GM18868 (cell line): Measurements from ENCODE around the gene C1QA.

Experiments
- ATAC-seq: cut with Tn5 transposase; IDR thresholded peaks from one replicate; pipeline ENCODE4 v1.9.1; 2021; ENCODE audit warnings: mild to moderate bottlenecking, moderate library complexity; ENCODE audit not compliant: unreplicated experiment

C1QA gene, protein sequence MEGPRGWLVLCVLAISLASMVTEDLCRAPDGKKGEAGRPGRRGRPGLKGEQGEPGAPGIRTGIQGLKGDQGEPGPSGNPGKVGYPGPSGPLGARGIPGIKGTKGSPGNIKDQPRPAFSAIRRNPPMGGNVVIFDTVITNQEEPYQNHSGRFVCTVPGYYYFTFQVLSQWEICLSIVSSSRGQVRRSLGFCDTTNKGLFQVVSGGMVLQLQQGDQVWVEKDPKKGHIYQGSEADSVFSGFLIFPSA

DNA sequence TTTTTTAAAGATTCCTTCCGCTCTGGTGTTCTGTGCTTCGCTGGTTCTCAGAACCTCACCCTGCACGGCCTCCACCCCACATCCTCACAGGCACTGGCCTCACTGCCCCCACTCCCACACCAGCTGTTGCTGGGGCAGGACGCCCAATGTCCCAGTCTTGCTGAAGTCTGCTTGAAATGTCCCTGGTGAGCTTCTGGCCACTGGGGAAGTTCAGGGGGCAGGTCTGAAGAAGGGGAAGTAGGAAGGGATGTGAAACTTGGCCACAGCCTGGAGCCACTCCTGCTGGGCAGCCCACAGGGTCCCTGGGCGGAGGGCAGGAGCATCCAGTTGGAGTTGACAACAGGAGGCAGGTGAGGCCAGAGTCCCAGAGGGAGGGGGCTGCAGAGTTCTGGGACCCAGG, at the start of gene C1QA:
C1QA (plus strand) TSS at position 276 of the 400 bp plus-strand sequence. CDS start 989 bp downstream, outside the sequence.
- ATAC-seq = no peak

DNA sequence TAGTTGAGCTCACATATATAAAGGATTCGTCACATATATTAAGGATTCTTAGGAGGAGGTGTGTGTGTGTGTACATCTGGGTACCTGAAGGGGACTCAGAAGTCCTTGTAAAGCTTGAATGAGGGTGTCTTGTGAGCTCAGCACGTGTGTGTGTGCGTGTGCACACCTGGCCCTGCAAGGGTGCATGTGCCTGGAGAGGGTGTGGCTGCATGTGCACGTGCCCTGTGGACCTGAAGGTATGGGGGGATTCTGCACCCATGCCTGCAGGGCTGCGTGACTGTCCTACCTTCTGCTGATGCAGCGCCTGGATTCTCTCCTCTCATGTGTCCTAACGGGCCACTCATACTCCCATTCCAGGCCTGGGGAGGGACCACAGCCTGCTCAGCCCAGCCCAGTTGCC, 49.2 kb upstream of the C1QA start:
- no peak for ATAC-seq

DNA sequence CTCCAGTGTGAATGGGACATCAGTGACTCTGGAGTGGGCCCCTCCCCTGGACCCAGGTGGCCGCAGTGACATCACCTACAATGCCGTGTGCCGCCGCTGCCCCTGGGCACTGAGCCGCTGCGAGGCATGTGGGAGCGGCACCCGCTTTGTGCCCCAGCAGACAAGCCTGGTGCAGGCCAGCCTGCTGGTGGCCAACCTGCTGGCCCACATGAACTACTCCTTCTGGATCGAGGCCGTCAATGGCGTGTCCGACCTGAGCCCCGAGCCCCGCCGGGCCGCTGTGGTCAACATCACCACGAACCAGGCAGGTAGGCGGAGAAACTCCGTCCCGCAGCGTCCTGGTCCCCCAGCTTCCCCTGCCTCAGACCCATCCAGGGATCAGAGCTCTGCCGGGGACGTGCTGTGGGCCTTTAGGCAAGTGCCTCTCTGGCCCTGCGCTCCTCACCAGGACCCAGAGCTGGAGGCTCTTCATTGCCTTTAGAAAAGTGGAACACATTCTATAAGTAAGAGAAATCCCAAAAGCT, 47.5 kb upstream of the C1QA start:
- no peak for ATAC-seq

DNA sequence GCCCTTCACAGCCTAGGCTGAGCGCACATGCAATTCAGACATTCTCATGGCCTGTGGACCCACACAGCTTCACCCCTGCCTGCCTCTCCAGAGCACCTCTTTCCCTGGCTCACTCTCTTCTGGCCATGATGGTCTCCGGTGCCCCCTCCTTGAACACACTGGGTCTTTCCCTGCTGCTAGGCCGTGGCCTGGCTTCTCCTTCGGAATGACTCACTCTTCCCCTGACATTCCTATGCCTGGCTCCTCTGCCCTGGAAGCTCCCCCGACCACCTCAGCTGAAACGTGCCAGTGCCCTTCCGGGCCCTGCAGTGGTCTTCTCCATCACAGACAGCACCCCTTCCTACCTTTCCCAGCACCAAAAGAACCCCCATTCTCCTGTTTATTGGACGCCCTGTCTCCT, 44.9 kb upstream of the C1QA start:
- ATAC-seq = no peak

DNA sequence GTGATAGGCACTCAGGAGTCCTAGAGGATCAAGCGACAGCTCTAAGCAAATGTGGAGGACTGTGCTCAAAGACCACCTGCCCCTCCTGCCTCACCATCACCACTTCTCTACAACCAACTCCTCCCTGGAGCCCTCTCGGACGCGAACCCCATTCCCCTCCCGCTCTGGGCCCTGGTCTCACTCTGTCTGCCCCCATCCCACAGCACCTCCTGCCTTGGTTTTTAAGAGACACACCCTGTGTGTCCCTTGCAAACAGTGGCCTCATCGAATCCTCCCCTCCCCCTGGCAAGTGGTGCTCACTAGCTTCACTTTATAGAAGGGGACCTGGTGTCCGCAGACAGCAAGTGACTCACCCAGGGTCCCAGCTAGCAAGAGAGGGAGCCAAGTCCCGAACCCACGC, 44.4 kb upstream of the C1QA start:
- ATAC-seq = no peak

DNA sequence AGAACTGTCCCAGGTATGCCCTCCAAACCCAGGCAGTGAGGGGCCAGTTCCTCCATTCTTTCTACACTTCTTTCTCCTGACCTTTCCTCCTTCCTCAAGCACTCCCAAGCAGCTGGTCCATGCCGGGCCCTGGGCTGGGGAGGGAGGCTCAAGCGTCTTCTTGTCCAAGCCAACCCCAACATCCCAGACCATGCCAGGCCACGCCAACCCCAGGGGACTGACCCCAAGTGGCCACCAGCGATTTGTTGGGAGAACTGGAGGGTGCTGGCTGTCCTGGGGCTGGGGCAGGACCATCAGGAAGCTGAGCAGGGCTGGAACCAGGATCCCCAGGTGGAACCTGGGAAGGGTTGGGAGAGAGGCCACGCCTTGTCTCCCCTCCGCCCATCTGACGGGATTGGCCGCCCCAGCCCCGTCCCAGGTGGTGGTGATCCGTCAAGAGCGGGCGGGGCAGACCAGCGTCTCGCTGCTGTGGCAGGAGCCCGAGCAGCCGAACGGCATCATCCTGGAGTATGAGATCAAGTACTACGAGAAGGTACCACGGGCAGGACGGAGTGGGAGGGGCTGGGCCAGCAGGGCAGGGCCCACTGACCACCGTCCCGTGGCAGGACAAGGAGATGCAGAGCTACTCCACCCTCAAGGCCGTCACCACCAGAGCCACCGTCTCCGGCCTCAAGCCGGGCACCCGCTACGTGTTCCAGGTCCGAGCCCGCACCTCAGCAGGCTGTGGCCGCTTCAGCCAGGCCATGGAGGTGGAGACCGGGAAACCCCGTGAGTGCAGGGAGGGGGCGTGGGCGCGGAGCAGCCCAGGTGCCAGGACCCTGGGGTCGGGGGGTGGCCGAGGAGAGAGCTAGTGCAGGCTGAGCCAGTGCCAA, 43.3 kb upstream of the C1QA start:
- ATAC-seq = no peak

DNA sequence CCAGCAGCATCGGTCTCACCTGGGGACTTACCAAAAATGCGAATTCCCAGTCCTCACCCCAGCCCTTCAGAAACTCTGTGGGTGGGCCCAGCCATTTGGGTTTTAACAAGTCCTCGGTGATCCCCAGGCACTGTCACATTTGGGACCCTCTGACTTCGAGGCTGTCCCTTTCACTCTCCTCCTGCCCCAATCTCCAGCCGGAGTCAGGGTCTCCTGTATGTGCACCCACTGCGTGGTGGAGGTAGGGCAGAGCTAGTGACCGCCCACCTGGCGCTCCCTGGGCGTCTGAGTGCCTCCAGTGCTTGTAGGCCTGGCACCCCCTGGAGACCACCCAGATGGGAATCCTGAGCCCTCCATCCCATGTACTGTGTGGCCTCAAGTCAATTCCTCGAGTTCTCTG, 42.0 kb upstream of the C1QA start:
- no peak for ATAC-seq

DNA sequence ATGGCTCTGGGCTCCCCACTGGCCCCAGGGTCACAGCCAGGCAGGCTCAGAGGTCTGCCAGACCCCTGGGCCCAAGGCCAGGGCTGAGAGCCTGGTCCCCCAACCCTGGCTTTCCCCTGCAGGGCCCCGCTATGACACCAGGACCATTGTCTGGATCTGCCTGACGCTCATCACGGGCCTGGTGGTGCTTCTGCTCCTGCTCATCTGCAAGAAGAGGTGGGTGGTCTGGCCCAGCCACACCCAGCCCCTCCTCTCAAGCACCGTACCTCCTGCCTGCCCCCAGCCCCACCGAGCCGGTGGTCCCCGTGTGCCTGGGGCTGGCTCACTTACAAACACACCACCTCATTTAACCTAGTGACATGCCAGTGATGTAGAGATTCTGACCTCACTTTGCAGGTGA, 41.3 kb upstream of the C1QA start:
- ATAC-seq = no peak

DNA sequence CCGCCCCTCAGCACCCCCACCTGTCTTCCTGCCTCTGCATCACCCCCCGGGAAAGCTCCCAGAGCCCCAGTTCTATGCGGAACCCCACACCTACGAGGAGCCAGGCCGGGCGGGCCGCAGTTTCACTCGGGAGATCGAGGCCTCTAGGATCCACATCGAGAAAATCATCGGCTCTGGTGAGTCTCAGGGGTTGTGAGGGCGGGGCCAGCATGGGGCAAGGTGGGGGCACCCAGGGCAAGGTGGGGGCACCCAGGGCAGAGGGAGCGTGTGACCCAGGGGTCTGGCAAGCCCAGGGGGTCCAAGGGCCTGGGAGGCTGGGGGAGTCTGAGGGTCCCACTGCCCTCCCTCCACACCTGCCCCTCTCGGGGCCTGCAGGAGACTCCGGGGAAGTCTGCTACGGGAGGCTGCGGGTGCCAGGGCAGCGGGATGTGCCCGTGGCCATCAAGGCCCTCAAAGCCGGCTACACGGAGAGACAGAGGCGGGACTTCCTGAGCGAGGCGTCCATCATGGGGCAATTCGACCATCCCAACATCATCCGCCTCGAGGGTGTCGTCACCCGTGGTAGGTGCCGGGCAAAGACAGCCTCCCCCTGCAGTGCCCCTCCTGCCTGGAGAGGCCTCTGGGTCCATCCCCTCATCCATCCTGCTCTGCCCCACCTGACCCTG, 39.0 kb upstream of the C1QA start:
- no peak for ATAC-seq

DNA sequence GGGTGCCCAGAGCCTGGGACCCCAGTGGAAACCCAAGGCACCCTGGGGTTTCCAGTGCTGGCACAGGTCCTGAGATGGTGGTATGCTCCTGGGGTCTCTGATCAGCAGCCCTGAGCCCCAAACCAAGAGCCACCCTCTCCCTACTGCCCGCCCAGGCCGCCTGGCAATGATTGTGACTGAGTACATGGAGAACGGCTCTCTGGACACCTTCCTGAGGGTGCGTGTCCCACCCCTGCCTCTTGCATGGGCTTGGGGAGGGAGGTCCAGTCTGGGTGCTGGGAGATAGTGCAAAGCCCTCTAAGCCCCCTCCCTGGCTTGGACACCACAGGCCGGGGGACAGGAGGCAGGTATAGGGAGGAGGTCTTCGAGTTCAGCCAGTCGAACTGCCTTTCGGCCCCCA, 38.4 kb upstream of the C1QA start:
- ATAC-seq = no peak

DNA sequence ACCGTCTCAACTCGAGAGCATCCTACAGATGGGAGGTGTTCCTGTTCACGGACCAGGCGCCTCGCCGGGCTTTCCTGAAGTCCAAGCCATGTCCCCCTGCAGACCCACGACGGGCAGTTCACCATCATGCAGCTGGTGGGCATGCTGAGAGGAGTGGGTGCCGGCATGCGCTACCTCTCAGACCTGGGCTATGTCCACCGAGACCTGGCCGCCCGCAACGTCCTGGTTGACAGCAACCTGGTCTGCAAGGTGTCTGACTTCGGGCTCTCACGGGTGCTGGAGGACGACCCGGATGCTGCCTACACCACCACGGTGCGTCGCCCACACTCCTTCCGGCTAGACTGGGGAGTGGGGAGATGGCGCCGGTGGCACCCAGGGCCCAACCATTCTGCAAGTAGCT, 37.7 kb upstream of the C1QA start:
- ATAC-seq = no peak

DNA sequence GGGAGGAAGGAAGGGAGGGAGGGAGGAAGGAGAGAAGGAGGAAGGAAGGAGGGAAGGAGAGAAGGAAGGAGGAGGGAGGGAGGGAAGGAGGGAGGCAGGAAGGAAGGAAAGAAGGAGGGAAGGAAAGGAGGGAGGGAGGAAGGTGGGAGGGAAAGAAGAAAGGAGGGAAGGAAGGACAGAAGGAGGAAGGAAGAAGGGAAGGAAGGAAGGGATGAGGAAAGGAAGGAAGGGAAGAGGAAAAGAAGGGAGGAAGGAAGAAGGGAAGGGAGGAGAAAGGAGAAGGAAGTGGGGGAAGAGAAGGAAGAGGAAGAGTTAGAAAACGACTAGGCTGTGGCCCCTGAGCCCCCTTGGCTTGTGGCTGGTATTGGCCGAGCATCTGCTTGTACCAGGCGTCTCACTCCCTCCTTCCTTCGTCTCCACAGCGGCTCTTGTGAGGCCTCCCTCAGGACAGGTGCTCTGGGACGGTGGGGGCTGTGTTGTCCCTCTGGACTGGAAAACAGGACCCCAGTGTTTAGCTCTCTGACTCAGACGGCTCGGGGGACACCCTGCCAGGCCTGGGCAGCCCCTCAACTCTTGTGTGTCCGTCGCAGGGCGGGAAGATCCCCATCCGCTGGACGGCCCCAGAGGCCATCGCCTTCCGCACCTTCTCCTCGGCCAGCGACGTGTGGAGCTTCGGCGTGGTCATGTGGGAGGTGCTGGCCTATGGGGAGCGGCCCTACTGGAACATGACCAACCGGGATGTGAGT, 36.2 kb upstream of the C1QA start:
- ATAC-seq = no peak

DNA sequence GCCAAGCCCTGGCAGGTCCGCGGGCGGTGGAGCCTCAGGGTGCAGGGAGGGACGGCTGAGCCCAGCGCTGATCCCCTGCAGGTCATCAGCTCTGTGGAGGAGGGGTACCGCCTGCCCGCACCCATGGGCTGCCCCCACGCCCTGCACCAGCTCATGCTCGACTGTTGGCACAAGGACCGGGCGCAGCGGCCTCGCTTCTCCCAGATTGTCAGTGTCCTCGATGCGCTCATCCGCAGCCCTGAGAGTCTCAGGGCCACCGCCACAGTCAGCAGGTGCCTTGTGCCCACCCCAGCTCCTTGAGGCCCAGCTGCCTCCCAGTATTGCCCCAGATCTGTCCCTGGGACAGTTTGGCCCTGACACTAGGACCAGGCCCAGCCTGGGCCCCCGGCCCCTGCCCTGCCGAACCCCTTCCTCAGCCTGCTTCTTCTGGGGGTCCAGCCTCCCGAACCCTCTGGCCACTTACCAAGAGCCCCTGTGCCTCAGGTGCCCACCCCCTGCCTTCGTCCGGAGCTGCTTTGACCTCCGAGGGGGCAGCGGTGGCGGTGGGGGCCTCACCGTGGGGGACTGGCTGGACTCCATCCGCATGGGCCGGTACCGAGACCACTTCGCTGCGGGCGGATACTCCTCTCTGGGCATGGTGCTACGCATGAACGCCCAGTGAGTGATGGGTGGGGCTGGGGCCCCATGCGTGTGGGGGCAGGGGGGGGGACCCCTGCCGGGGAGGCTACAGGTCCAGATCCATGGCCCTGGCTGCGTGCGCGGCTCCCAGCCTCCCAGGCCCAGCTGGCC, 35.4 kb upstream of the C1QA start:
- no peak for ATAC-seq

DNA sequence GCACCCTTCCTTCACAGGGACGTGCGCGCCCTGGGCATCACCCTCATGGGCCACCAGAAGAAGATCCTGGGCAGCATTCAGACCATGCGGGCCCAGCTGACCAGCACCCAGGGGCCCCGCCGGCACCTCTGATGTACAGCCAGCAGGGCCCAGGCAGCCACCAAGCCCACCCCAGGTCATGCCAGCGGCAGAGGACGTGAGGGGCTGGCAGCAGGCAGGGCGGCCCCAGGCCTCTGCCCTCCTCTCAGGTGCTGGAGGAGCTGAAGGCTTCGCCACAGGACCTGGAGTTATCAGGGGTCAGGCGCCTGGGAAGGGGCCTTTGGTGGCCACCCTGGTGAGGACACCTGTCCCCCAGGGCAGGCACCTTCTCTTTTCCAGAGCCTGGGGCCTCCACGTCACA, 34.8 kb upstream of the C1QA start:
- ATAC-seq = no peak

DNA sequence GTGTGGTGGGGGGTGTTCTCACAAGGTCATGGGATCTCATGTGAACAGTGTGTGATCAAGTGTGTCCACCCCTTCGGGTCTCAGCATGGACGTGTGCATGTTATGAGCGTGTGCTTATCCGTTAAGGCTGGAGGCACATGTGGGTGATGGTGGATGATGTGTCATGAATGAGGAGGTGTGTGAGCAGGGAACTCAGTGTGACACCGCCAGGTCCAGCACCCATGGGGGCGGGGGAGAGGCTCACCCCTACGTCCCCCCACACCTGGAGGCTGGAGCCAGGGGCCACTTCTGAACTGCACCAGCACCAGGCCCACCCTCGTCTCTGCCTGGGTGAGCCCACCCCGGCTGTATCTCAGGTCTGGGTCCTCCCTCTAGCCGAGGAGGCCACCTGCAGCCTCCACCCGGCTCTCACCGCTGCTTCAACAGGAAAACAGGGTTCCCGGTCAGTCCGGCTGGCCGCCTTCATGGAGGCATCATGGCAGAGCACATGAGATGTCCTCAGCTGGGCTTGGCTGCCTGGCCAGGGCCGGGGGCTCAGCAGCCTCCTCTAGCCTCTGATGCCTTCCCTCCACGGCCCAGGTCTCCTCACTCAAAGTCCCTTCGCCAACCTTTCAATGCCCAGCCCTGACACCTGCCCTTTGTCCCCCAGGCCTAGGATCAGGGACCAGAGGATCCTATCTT, 34.2 kb upstream of the C1QA start:
- no peak for ATAC-seq

DNA sequence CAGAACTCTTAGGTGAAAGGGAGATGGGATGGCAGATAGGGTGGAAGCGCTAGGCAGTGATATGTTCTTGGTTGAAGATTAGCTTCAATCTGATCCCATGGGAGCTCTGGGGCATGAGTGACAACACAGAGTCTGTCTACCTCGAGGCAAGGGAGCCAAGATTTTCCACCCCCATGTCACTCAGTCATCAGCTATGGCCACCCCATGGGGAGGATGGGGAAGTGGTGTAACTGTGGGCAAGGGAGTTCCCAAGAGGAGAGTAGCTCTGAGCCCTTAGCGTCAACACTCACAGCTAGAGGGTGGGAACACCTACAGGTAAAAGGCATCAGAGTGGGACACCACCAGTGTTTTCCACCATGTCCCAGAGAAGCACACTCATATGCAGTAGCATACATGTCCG, 30.3 kb upstream of the C1QA start:
- no peak for ATAC-seq

DNA sequence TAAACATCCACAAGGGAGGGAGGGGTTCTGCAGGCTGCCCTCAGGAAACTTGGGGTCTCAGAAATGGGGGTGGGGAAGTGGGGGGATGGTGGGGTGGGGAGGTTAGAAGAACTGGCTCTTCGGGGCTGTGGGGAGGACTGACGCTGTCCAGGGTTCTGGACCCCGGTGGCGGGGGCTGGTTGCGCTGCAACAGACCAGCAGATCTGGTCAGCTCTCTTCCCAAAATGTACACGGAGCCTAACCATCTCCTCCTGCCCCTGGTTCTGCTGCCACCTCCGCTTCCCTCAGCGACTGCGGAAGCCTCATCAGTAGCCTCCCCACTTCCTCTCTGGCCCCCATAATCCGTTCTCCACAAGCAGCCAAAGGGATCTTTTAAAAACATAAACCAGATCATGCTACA, 29.3 kb upstream of the C1QA start:
- ATAC-seq = no peak

DNA sequence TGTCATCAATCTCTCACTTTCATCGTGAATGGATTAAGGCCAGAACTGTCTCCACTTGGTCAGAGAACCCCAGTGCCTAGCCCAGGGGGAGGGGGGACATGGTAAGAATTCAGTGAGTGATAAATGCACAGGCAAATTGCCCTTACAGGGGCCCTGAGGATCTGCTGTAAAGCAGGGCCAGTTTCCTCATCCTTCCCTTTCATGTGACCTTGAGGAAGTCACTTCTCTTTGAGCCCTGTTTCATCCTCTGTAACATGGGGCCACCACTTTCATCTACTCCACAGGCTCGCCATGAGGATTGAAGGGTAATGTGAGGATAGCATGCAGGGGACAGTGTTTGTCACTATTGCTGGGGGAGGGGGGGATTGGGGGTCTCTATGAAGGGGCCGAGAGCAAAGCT, 28.1 kb upstream of the C1QA start:
- no peak for ATAC-seq

DNA sequence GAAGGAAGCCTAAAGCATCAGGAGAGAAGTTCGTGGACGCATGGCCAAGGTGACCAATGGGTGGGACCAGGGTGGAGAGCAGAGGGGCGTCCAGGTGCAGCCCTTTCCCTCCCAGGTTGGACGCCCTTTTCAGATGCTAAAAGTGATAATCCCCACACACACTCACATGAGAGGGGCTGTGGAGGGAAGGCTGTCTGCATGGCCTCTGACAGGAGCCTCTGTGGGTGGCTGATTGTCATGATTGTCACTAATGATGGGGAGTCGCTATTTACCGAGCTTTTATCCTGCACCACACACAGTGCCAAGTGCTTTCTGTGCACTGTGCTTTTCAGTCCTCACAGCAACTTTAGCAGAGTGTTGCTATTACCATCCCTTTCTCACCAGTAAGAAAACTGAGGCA, 27.1 kb upstream of the C1QA start:
- no peak for ATAC-seq

DNA sequence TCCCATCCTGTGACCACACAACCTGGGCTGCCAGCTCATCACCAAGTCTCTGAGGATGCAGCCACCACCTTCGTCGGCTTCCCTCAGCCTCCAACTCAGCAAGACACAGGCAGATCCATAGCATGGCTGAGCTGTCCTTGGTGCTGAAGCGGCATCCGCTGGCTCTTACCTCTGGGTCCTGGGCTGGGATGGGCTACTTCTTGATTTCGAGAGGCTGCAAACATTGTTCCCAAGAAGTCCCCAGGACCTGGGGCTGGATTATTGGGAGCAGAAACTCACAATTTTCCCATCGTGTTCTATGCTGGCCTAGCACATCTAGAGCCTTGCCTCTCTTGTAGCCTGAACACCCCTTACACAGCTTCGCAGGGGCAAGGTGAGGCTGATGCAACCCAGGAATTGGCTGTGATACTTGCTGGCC, 24.9 kb upstream of the C1QA start:
- no peak for ATAC-seq
